Right ventricle myocardium inferior (tissue), 1 donor: ENCODE measurements around the gene SMIM38. TPM values are rescaled to one million over a fixed set of nuclear protein-coding genes. Genes with fewer than 3 reads are reported as not detected.
A peak's percentile ranks its signal among the peaks of the same experiment; 100 is the strongest.

Source experiments
- ATAC-seq: fragments of 200-7000 bp; cut with Tn5 transposase; one replicate; pipeline ENCODE4 v1.9.1; 2020; ENCODE audit warnings: mild to moderate bottlenecking, moderate library complexity
- DNase-seq: peaks from one replicate; pipeline ENCODE4 v3.0.0; 2021; ENCODE audit errors: missing footprints
- intact Hi-C: fragments of 100-400 bp; cut with DNase I; formaldehyde crosslinking; loops from one replicate; pipeline ENCODE4 v1.11.0; 2022
- long read RNA-seq: library from polyadenylated mRNA; unstranded; transcript quantifications from one replicate; pipeline ENCODE4 v2.0.0, GENCODE V29; 2021
- total RNA-seq: library from RNA; stranded (reverse); fragmentation: NEBNext Ultra II Directional; extraction: Animal tissue kit (Norgen Biotek cat#: 25700); gene quantifications from one replicate; pipeline ENCODE4 v1.2.1, GENCODE V29; 2021
- donor health status: DM: no; HTN: yes; CAD: no; lungs with severe emphysema.

The SMIM38 gene
- 0.11 TPM for total RNA-seq
- long read RNA-seq, result 0 reads

DNA sequence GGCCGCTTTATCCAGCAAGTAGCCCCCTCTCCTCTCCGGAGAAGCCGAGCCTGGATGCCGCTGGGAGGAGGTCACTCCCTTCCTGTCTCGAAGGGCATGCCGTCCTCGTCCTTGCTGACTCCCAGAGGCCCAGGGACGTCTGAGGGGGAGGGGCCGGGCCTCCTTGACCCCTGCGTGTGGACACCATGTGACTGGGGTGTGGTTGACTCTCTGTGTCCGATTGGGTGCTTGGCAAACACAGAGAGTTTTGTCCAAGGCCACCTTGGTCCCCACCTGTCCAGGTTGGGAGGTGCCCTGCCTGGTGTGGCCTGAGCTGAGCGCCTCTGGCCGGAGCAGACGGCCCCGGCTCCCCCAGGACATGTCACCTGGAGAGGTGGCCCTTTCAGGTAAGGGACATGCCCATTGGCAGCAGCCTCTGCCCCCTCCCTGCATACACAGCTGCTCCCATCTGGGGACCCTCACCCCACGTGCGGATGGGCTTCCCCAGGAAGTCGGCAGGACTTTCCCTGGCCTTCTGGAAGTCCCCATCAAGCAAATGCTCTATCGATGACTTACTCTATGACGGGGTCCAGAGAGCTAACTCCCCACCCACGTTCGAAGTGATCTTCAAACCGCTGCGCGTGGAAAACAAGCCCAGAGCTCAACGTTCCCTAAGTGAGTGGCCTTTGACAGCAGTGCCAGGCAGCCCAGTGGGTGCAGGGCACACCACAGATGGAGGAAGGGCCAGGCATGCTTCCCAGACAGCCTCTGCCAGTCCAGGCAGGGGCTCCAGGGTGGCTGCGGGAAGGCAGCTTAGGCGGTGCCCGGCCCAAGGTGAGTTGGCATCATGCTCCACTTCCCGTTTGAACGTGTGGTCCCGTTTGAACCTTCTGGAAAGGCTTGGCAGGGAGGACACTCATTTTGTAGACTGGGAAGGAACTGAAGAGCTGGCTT, at the start of gene SMIM38:
Gene SMIM38, plus strand, starts transcription at position 634 of the 933 bp plus-strand sequence. CDS start 1,912 bp downstream, outside the sequence.
- no peak for DNase-seq
- ATAC-seq, result no peak
- intact Hi-C loops, result no loop called here

DNA sequence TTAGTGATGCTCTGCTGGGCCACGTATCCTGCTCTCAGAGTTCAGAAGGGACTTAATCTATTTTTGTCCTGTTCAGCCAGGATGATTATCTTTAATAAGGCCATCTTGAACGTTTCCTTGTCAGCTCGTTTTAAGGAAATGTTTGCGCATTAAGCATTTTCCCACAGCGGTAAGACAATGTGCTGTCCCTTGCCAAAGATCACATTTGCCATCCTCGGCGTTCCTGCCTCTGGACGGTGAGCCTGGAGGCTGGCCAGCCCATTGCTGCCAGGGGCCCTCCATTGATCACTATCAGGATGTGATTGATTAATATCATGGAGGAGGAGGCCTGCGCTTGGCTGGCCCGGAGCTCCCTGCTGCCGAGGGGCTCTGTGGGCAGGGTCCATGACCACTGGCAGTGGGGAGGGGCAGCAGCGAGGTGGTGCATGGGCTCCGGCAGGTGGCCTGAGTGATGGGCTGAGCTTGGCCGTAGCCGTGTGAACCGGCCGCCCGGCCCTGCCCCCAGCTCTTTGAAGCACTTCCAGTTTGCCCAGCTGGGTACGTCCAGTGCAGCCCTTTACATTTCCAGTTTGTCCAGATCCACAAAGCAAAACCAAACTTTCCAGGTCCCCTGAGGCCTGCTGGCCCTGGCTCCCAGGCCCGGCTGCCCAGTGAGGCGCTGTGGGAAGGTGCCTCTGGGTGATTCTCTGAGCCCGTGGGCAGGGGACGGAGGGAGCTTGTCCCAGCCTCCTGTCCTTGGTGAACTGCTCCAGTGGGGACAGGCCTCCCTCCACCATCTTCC, 49.5 kb upstream of the SMIM38 start:
- DNase-seq (peak; percentile 59), ATAC-seq (no peak)
- intact Hi-C loops, result loop anchor here (5.0 to 10.0 kb wide), 3 partner anchors 109 to 339 kb away; partner anchors contain the start of gene MYEOV

DNA sequence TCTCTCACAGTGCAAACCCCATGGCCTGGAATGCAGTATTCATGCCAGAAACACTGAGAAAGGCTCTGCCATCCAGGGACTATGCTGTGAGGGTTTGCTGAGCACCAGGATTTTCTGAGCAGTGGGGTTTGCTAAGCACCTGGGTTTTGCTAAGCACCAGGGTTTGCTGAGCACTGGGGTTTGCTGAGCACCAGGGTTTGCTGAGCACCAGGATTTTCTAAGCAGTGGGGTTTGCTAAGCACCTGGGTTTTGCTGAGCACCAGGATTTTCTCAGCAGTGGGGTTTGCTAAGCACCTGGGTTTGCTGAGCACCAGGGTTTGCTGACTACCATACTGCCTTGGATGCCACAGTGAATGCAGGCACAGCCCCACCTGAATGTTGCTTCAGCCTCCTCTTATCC, 48.3 kb upstream of the SMIM38 start:
- intact Hi-C loops, result loop anchor here (5.0 to 10.0 kb wide), 3 partner anchors 107 to 337 kb away; partner anchors contain the start of gene MYEOV
- DNase-seq (no peak), ATAC-seq (no peak)

DNA sequence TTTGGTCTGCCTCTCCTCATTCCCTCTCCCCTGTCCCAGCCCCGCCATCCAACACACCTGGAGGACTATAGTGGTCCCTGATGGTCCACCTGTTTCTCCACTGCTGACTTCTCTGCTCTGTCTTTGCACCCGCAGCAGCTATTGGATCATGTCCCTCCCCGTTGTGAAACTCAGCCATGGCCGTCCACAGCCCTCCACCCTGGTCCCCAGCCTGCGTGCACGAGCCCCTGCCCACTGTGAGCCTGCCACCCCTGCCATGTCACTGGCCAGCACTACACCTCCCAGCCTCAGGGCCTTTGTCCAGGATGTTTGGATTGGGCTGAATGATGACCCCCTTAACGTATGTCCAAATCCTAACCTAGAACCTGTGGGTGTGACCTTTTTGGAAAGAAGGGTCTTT, 47.7 kb upstream of the SMIM38 start:
- DNase-seq (peak; percentile 20), ATAC-seq (no peak)
- intact Hi-C loops, result loop anchor here (5.0 to 10.0 kb wide), 3 partner anchors 107 to 337 kb away; partner anchors contain the start of gene MYEOV

DNA sequence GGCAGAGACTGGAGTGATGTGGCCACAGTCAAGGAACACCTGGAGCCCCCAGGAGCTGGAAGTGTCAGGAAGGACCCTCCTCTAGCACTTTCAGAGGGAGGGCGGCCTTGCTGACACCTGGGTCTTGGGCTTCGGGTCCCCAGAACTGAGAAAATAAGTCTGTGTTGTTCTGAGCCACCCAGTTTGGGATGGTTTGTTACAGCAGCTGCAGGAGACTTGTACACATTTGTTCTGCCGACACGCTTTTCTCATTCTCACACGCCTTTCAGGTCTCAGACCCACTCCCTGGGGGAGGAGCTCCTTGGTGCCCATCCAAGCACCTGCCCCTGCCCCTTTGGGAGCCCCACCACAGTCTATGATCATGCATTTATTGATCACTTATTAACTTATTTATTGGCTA, 47.2 kb upstream of the SMIM38 start:
- DNase-seq (peak; percentile 11), ATAC-seq (no peak)
- intact Hi-C loops, result loop anchor here (5.0 to 10.0 kb wide), 3 partner anchors 106 to 336 kb away; partner anchors contain the start of gene MYEOV

DNA sequence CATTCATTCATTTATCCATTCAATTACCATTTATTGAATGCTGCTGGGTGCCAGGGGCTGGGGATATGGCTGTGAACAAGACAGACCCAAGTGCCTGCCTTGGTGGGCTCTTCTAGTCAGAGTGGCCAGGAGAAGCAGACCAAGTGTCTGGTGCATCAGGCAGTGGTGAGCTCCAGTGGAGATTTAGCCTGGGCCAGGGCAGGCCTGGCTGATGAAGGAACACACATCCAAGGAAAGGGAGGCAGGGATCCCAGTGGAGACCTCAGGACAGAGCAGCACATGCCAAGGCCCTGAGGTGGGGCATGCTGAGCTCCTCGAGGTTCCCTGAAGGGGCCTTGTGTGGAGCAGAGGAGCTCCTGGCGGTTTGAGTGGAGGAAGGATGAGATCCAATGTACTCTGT, 46.6 kb upstream of the SMIM38 start:
- DNase-seq (peak; percentile 63), ATAC-seq (no peak)
- intact Hi-C loops, result loop anchor here (5.0 to 10.0 kb wide), 3 partner anchors 106 to 336 kb away; partner anchors contain the start of gene MYEOV

DNA sequence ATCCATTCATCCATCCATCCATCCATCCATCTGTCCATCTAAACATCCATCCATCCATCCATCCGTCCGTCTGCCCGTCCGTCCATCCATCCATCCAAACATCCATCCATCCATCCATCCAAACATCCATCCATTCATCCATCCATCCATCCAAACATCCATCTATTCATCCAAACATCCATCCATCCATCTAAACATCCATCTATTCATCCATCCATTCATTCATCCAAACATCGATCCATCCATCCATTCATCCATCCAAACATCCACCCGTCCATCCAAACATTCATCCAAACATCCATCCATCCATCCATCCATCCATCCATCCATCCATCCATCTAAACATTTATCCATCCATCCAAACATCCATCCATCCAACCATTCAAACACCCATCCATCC, 45.3 kb upstream of the SMIM38 start:
- DNase-seq, result no peak
- intact Hi-C loops, result no loop called here
- no peak for ATAC-seq

DNA sequence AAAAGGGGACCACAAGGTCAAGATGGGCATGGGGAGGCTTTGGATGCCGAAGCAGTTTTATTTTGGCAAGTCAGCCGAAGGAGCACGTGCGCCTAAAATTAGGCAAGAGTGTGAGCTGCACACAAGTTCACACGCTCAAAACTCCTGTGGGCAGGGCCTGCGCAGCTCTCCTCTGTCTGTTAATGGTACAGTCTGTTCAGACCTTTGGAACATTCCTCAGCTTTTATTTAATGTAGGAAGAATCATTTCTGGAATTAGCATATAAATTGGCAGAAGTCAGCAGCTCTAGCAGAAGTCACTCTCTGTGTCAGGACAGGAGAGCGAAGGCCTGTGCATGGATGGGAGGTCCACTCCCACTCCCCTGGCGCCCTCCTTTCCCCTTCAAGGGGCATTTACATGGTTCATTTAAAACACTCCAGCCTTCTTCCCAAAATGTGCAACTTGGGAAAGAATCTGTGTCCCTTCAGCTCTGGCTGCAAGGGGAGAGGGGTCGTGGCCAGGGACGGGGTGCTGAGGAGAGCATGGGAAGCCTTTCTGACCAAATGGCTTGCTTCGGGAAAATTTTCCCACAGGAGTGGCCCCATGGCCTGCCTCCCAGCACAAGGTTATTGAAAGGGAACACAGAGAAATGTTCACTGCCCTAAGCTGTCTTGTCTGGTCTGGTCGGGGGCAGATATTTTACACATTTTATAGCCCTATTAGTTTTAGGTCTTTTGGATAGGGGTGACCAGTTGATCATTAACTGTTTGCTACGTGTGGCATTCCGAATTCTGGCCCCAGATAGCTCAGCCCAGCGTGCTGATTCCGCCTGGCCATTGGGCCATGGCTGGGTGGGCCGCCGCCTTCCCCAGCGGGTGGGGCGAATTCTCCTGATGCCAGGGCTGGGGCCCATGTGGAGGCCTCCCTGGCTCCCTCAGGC, 43.9 kb upstream of the SMIM38 start:
- ATAC-seq, result no peak
- DNase-seq, result peak; percentile 41
- intact Hi-C loops, result no loop called here

DNA sequence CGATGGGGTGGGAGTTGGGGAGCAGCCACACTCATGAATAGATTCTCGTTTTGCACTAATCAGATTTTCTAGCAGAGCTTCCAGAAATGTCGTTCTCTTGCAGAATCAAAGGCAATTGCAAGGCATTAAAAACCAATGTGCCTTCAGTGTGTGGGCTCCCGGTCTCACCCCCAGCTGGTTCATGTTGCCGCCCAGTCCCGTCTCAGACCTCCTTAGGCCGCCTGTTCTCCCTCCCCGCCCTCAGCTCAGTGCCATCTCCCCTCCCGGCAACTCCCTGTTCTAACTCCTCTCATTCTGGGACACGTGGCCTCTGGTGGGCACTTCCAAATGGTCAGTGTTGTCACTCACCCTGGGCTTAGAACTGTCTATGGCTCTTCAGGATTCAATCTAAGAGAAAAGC, 42.5 kb upstream of the SMIM38 start:
- intact Hi-C loops, result no loop called here
- ATAC-seq (no peak), DNase-seq (peak; percentile 31)

DNA sequence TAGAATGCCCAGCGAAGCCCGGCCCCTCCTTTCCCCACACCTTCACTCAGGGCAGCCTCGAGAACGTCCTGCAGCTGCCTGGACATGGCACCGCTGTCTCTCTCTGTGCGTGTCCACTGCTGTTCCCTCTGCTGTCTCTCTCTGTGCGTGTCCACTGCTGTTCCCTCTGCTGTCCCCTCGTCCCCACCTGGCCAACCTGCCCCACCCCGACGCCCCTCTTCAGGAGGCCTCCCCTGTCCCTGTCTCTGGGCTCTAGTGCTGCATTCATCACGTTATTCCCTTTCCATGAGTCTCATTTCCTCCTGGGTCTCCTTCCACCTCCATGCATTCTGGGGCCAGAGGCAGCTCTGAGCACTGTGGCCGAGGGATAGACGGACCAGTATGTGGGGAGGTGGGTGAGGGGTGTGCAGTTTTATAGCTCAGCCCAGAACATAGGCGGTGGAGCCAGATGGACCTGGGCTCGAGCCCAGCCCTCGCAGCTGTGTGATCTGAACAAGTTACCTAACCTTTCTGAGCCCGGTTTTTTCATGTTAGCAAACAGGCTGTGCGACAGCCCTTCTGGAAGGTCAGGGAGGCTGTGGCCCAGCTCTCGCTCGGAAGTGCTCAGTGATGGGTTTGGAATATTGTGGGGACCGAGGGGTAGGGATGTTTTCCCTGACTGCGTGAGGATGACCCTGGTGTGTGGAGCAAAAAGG, 41.9 kb upstream of the SMIM38 start:
- ATAC-seq (no peak), DNase-seq (peak; percentile 51)
- intact Hi-C loops, result no loop called here

DNA sequence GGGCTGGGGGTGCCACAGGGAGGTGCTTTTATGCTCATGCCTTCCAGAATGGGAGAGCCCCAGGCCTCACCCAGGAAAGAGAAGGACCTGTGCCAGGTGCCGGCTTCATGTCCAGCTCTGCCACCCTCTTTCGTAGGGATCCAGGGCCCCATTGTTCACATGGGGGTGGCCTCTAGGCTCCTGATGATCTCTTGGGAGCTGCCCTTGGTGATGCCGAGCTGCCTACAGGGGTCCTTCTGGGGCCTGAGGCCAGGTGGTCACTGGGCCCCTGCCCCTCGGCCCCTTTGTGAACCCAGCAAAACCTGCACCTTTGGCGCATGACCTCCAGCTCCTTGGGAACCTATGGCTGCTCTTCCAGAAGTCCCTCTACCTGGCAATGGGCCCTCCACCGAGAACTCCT, 41.4 kb upstream of the SMIM38 start:
- intact Hi-C loops, result no loop called here
- no peak for ATAC-seq
- peak; percentile 34 for DNase-seq

DNA sequence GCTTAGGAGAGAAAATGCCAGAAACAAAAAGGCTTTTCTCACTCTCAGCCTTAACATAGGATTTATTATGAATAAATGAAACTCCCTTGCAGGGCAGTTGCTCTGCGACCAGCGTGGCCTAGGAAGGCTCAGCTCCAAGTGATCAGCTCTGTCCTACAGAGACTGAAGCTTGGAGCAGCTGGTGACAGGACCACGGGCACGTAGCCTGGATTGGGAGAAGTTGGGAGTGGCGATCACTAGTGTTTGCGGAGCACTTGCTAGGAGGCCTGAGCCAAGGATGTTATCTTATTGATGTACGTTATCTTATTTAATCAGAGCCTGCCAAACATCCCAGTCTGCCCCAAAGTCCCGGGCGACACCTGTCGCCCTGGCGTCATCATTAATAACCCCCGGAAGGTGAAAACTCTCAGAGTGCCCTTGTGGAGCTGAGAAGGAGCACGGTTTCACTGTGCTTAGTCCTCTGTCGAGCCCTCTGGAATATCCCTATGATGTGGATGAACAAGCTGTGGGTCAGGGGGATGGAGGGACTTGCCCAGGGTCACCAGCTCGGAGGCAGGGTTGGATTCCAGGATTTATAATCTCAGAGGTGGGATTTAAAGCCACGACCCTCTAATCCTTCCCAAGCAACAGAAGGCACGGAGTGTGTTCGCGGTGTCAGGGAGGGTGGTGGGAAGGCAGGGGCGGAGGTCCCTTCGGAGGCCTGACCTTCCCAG, 40.8 kb upstream of the SMIM38 start:
- DNase-seq, result peak; percentile 65
- ATAC-seq, result peak; percentile 68
- intact Hi-C loops, result no loop called here

DNA sequence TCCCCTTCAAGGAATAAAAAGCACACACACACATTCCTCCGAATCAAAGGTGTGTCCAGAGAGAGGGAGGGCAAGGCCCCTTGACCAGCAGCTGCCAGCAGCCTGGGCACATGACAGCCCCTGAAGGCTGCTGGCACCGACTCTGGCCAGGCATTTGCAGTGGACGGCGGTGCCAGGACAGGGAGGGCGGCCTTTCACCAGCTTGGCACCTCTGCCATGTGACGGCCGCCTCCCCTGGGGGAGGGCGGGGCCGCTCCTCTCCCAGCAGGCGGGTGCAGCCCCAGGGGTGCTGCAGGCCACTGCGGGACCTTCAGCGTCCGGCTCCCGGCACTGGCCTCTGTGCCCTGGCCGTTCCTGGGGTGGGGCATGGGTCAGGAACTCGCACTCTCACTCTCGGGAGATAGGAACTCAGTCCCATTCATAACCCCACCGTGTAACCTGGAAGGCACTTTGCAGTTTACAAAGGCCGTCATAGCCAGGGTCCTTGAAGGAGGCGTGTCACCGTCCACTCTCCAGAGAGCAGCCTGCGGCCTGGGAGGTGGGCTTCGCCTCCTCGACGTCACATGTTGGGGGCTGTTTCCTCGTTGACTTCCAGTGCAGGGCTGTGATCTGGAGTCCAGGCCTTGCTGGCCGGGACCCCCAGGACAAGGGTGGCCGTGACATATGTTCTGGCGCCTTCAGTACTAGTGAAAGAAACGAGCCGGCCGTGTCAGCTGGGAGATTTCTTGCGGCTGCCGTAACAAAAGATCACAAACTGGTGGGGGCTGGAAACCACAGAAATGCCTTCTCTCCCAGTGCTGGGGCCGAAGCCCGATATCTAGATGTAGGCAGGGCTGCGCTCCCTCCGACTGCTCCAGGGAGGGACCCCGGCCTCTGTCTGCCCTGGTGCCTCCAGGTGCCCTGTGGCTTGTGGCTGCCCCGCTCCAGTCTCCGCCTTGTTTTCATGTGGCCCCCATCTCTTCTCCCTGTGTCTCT, 39.9 kb upstream of the SMIM38 start:
- peak; percentile 92 for ATAC-seq

DNA sequence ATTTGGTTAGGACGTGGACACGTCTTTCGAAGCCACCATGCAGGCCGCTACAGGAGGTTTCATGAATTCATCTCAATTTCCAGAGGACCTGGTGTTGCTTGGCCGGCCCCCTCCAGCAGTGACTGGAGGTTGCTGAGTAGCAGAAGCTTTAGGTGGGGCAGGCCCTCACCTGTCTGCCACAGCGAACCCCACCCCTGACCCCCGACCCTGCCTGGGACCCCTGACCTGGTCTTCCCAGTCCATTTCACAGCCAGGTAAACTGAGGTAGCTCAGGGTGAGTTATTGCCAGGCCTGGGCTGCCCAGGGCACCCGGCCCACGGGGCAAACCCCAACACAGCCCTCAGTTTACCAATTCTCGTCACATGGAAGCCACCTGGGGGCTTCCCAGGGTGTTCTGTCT, 39.1 kb upstream of the SMIM38 start:
- intact Hi-C loops, result no loop called here
- ATAC-seq (no peak), DNase-seq (no peak)

More for the DNA sequence above, 39.9 kb upstream of the SMIM38 start:
- intact Hi-C loops, result no loop called here
- DNase-seq, result peak; percentile 76

DNA sequence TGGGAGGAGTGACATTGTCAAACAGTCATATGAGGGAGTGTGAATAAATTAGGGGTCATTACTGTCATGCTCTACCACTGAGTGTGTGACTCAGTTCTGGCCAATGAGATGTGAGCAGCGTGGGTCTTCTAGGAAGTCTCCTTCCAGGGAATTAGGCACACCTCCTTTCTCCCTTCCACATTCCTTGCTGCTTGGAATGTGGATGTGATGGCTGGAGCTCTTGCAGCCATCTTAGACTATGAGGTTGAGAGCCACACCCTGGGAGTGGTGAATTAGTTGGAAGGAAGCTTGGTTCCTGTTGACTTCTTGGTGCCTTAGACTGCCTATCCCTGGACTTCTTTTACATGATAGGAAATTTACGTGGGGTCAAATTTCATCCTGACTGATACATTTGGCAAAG, 36.5 kb upstream of the SMIM38 start:
- DNase-seq (no peak), ATAC-seq (no peak)
- intact Hi-C loops, result no loop called here
